Cardiac muscle cell (in vitro differentiated cells and primary cell): Measurements from ENCODE around the gene PARD3. TPM values are rescaled to one million over a fixed set of nuclear protein-coding genes. Genes with fewer than 3 reads are reported as not detected.
A peak's percentile ranks its signal among the peaks of the same experiment; 100 is the strongest.

Experiments
- DNase-seq, 2 donors: peaks; one replicate each; pipeline versions ENCODE4 v3.0.0 to v3.0.0-alpha.2; 2010 to 2017; ENCODE audit warnings: low read depth in 1 of 2, low spot score in 1 of 2
- H3K27ac ChIP-seq: fragments of 200-600 bp; sonication (generic); 2 replicates; pipeline ENCODE4 v1.5.1; 2016
- H3K27me3 ChIP-seq: fragments of 200-600 bp; sonication (generic); 2 replicates; pipeline ENCODE4 v1.6.0; 2016; ENCODE audit warnings: control low read depth
- H3K36me3 ChIP-seq: fragments of 200-600 bp; sonication (generic); 2 replicates; pipeline ENCODE4 v1.5.1; 2016; ENCODE audit warnings: control low read depth
- H3K4me1 ChIP-seq: fragments of 200-600 bp; sonication (generic); 2 replicates; pipeline ENCODE4 v1.8.1; 2017; ENCODE audit warnings: low read depth, mild to moderate bottlenecking, mixed run types
- H3K4me3 ChIP-seq: fragments of 200-600 bp; sonication (generic); 2 replicates; pipeline ENCODE4 v1.5.1; 2016; ENCODE audit warnings: mild to moderate bottlenecking
- H3K9me3 ChIP-seq: fragments of 200-600 bp; sonication (generic); 2 replicates; pipeline ENCODE4 v1.5.1; 2017; ENCODE audit warnings: low read depth, mild to moderate bottlenecking, control low read depth
- polyA plus RNA-seq: library from polyadenylated mRNA; unstranded; fragments of >200 nt; fragmentation: Nextera tagmentation; extraction: Ambion mirVana; gene quantifications from 2 replicates; pipeline ENCODE4 v1.2.1, GENCODE V29; 2016
- total RNA-seq: library from RNA; depleted of rRNA; stranded (reverse); fragments of >200 nt; gene quantifications from 2 replicates; pipeline ENCODE4 v1.2.3, GENCODE V29; 2016
- TF ChIP-seq, protein P1 (sequence below): IDR thresholded peaks from 2 replicates; pipeline ENCODE4 v1.5.1; 2012; ENCODE audit warnings: low read depth, mild to moderate bottlenecking, low read length

Gene PARD3
- total and polyA plus RNA-seq, 2 experiments from 2014 or later = 36.5 to 64.8 TPM

DNA sequence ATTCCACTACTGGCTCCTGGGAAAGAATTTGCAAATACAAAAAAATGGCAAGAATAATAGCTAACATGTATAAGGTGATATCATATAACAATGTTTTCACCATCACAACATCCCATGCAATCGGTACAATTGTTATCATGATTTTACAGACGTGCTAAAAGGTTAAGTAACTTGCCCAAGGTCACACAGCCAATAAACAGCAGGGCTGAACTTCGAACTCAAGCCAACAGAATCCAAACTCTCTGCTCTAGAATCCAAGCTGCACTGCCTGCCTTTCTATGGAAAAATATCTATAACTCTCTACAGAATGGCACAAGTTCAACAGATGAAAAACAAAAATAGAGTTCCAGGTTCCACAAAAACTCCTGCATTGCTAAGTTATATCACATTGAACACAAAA, 160.9 kb downstream of the PARD3 start:
- TF ChIP-seq, protein P1, sequence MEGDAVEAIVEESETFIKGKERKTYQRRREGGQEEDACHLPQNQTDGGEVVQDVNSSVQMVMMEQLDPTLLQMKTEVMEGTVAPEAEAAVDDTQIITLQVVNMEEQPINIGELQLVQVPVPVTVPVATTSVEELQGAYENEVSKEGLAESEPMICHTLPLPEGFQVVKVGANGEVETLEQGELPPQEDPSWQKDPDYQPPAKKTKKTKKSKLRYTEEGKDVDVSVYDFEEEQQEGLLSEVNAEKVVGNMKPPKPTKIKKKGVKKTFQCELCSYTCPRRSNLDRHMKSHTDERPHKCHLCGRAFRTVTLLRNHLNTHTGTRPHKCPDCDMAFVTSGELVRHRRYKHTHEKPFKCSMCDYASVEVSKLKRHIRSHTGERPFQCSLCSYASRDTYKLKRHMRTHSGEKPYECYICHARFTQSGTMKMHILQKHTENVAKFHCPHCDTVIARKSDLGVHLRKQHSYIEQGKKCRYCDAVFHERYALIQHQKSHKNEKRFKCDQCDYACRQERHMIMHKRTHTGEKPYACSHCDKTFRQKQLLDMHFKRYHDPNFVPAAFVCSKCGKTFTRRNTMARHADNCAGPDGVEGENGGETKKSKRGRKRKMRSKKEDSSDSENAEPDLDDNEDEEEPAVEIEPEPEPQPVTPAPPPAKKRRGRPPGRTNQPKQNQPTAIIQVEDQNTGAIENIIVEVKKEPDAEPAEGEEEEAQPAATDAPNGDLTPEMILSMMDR = no peak
- DNase-seq = no peak
- no peaks in the 10 kb centered on the region for H3K36me3 ChIP-seq
- H3K27me3 ChIP-seq = no peaks in the 10 kb centered on the region
- no peaks in the 10 kb centered on the region for H3K9me3 ChIP-seq
- peaks cover 38% of the 10 kb centered on the region for H3K4me1 ChIP-seq
- no peak overlapping the region for H3K27ac ChIP-seq
- no peak overlapping the region for H3K4me3 ChIP-seq

DNA sequence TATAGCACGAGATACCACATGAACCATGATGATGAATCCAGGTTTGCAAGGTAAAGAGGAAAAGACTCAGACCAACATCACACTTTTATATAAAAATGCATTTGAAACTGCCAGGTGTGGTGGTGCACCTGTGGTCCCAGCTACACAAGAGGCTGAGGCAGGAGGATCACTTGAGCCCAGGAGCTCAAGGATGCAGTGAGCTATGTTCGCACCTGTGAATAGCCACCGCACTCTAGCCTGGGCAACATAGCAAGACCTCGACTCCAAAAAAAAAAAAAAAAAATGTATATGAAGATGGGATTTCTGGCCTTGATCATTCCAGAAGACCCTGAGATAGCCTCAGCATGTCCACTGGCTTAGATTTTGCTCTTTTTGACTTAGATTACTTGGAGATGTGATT, 161.6 kb downstream of the PARD3 start:
- no peaks in the 10 kb centered on the region for H3K9me3 ChIP-seq
- H3K36me3 ChIP-seq = no peaks in the 10 kb centered on the region
- peaks cover 38% of the 10 kb centered on the region for H3K4me1 ChIP-seq
- H3K27me3 ChIP-seq = no peaks in the 10 kb centered on the region
- TF ChIP-seq, protein P1 = no peak
- H3K4me3 ChIP-seq = no peak overlapping the region
- H3K27ac ChIP-seq = no peak overlapping the region
- no peak for DNase-seq

DNA sequence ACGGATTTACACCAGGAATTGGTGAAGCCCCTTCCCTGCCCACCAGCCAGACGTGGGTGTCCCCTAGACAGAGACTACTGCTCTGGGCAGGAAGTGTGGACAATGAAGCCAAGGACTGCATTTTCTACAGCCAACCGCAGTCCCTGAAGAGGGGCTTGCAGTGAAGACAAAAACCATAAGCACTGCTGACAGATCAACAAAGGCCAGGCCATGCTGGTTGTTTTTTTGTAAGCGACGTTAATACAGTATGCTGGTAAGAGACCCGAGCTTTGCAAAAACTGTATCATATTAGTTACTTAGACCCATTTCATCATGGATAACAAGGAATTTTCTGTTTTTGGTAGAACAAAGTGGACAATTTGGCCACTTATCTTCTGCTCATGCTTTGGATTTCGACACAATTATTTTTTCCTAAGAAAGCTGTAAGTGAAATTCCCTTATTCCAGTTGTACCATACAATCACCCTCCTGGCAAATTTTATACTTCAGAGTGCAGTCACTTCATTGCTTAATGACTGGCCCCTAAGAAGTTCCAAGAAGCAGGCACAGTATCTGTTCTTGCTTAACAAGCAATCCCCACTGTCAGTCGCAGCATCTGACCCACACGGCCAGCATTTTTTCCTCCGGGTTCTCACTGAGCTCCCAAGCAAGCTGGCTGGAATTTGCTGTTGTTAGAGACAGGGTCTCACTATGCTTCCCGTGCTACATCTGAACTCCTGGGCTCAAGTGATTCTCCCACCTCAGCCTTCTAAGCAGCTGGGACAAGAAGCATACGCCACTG, 163.5 kb downstream of the PARD3 start:
- TF ChIP-seq, protein P1 = no peak
- Histone ChIP-seq H3K9me3 (no peaks in the 10 kb centered on the region), H3K27ac (peak overlapping the region; percentile 73), H3K4me1 (peaks cover 48% of the 10 kb centered on the region), H3K36me3 (no peaks in the 10 kb centered on the region), H3K4me3 (no peak overlapping the region), H3K27me3 (no peaks in the 10 kb centered on the region)
- peak; percentile 58 to 68 for DNase-seq

DNA sequence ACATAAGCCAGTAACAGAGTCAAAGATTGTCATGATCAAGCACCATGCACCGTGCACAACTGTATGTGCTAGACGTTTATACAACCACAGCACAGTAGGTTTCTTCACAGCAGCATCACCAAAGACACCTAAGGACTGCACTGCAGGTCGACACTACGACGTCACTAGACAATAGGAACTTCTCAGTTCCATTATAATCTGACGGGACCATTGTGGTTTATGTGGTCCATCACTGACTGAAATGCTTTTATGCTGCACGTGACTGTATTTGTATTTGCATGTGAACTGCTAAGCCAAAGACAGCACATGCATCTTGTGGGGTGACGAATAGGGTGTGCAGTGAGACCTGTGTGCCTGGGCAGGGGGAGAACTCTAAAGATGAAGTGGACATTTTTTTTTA, 164.9 kb downstream of the PARD3 start:
- Histone ChIP-seq H3K4me1 (peaks cover 42% of the 10 kb centered on the region), H3K27me3 (no peaks in the 10 kb centered on the region), H3K9me3 (no peaks in the 10 kb centered on the region), H3K4me3 (no peak overlapping the region), H3K36me3 (no peaks in the 10 kb centered on the region), H3K27ac (no peak overlapping the region)
- DNase-seq = no peak
- TF ChIP-seq, protein P1 = no peak

DNA sequence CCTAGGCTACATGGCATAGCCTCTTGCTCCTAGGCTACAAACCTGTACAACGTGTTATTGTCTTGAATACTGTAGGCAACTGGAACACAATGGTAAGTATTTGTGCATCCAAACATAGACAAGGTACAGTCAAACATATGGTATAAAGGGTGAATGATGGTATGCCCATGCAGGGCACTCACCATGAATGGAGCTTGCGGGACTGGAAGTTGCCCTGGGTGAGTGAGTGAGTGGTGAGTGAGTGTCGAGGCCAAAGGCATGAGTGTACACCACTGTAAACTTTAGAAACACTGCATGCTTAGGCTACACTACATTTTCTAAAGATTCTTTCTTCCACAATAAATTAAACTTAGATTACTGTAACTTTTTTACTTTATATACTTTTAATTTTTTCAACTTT, 165.7 kb downstream of the PARD3 start:
- Histone ChIP-seq H3K27ac (no peak overlapping the region), H3K4me1 (peaks cover 47% of the 10 kb centered on the region), H3K9me3 (no peaks in the 10 kb centered on the region), H3K27me3 (no peaks in the 10 kb centered on the region), H3K4me3 (no peak overlapping the region), H3K36me3 (no peaks in the 10 kb centered on the region)
- TF ChIP-seq, protein P1 = no peak
- no peak for DNase-seq
